Peyer's patch (tissue), 4 donors: Measurements from ENCODE around the gene GPR15. TPM values are rescaled to one million over a fixed set of nuclear protein-coding genes. Genes with fewer than 3 reads are reported as not detected.

Experiments
- DNase-seq, 3 donors: peaks; one replicate each; pipeline ENCODE4 v3.0.0-alpha.2; 2017 to 2019
- H3K27ac ChIP-seq, 4 donors: fragments of 200-600 bp; sonication (generic); one replicate each; pipeline ENCODE4 v1.5.1; 2016 to 2019
- H3K27me3 ChIP-seq, 2 donors: fragments of 200-600 bp; sonication (generic); one replicate each; pipeline ENCODE4 v1.5.1; 2019
- H3K36me3 ChIP-seq, 3 donors: fragments of 200-600 bp; sonication (generic); one replicate each; pipeline ENCODE4 v1.5.1; 2016 to 2019
- H3K4me1 ChIP-seq, 4 donors: fragments of 200-600 bp; sonication (generic); one replicate each; pipeline ENCODE4 v1.5.1; 2016 to 2019
- H3K4me3 ChIP-seq, 4 donors: fragments of 200-600 bp; sonication (generic); 1 replicate in 3 of 4; 2 replicates in 1 of 4; pipeline ENCODE4 v1.5.1; 2016 to 2019; ENCODE audit warnings: mild to moderate bottlenecking in 1 of 4
- H3K9me3 ChIP-seq, 4 donors: fragments of 200-600 bp; sonication (generic); one replicate each; pipeline ENCODE4 v1.5.1; 2016 to 2019; ENCODE audit warnings: mild to moderate bottlenecking in 1 of 4
- CTCF ChIP-seq, 6 experiments: fragments of 450-650 bp in 4 of 6; fragments of 200-600 bp in 2 of 6; sonication (generic) in 1 of 6; IDR thresholded peaks; one replicate each; pipeline ENCODE4 v1.5.1; 2017 to 2019; ENCODE audit warnings: antibody characterized with exemption in 6 of 6, mild to moderate bottlenecking in 3 of 6, moderate library complexity in 1 of 6
- POLR2A ChIP-seq, 2 donors: fragments of 450-650 bp; IDR thresholded peaks; one replicate each; pipeline ENCODE4 v1.5.1; 2017; ENCODE audit warnings: antibody characterized with exemption in 2 of 2, mild to moderate bottlenecking in 2 of 2, moderate library complexity in 2 of 2
- total RNA-seq, 4 donors: library from RNA; depleted of rRNA; stranded (reverse); fragments of >200 nt; gene quantifications; one replicate each; pipeline ENCODE4 v1.1.0, GENCODE V29; 2016

Gene GPR15
- total RNA-seq, 4 donors from 2014 or later, result 1.2 to 26.4 (median 5.1) TPM; not detected in 1

GRCh38 chr3:98521897-98522543 is 9.8 kb upstream of the GPR15 start:
- TF ChIP-seq CTCF (IDR thresholded peaks at IDR 0.05), result no peak
- Histone ChIP-seq H3K27ac (peak overlapping the region; percentile 93 to 97 (median 96)), H3K4me3 (peak overlapping the region; percentile 73 to 92 (median 79)), H3K9me3 (no peaks in the 10 kb centered on the region), H3K36me3 (peaks cover 0 to 34% (median 0%) of the 10 kb centered on the region in 3 donors), H3K27me3 (no peaks in the 10 kb centered on the region), H3K4me1 (peaks cover 0 to 12% (median 5%) of the 10 kb centered on the region in 4 donors)
- DNase-seq, result peak in 2 of 3 donors; percentile 52 to 79

- Histone ChIP-seq H3K27me3 (no peaks in the 10 kb centered on the region), H3K27ac (peak within 1 kb of the TSS; percentile 93 to 97 (median 96)), H3K4me3 (peak within 1 kb of the TSS; percentile 73 to 92 (median 79)), H3K4me1 (peaks cover 0 to 12% (median 5%) of the 10 kb centered on the region in 4 donors), H3K9me3 (no peaks in the 10 kb centered on the region), H3K36me3 (peaks cover 0 to 28% (median 0%) of the 10 kb centered on the region in 3 donors)
- DNase-seq, result peak; percentile 96 to 99 (median 97)
- no peak for TF ChIP-seq CTCF (IDR thresholded peaks at IDR 0.05)
- TF ChIP-seq POLR2A (IDR thresholded peaks at IDR 0.05), result peak; percentile 89 to 94
Observed at GRCh38 chr3:98522544-98523281, 9.1 kb upstream of the GPR15 start, which contains the start of gene CLDND1. Gene CLDND1, minus strand, starts transcription at chr3:98522902. Its CDS starts 1,478 bp downstream, at chr3:98521424.

GRCh38 chr3:98525494-98525893 is 6.3 kb upstream of the GPR15 start:
- peak overlapping the region in 1 of 4 donors; percentile 49 for H3K27ac ChIP-seq
- DNase-seq, result no peak
- TF ChIP-seq POLR2A (IDR thresholded peaks at IDR 0.05) (no peak), CTCF (IDR thresholded peaks at IDR 0.05) (no peak)
- H3K4me3 ChIP-seq, result no peak overlapping the region
- H3K4me1 ChIP-seq, result peaks cover 0 to 12% (median 5%) of the 10 kb centered on the region in 4 donors
- H3K9me3 ChIP-seq, result no peaks in the 10 kb centered on the region
- peaks cover 0 to 7% (median 0%) of the 10 kb centered on the region in 3 donors for H3K36me3 ChIP-seq
- no peaks in the 10 kb centered on the region for H3K27me3 ChIP-seq

- no peaks in the 10 kb centered on the region for H3K9me3 ChIP-seq
- H3K4me1 ChIP-seq, result no peaks in the 10 kb centered on the region
- TF ChIP-seq POLR2A (IDR thresholded peaks at IDR 0.05) (no peak), CTCF (IDR thresholded peaks at IDR 0.05) (no peak)
- no peak overlapping the region for H3K4me3 ChIP-seq
- no peak for DNase-seq
- H3K36me3 ChIP-seq, result no peaks in the 10 kb centered on the region
- peak overlapping the region in 1 of 4 donors; percentile 21 for H3K27ac ChIP-seq
- H3K27me3 ChIP-seq, result no peaks in the 10 kb centered on the region
Observed at GRCh38 chr3:98528474-98529346, 3.1 kb upstream of the GPR15 start.

- TF ChIP-seq POLR2A (IDR thresholded peaks at IDR 0.05), result no peak
- TF ChIP-seq CTCF (IDR thresholded peaks at IDR 0.05), result no peak
- H3K9me3 ChIP-seq, result no peaks in the 10 kb centered on the region
- DNase-seq, result no peak
- no peaks in the 10 kb centered on the region for H3K4me1 ChIP-seq
- peak overlapping the region in 2 of 4 donors; percentile 26 to 27 for H3K27ac ChIP-seq
- H3K36me3 ChIP-seq, result no peaks in the 10 kb centered on the region
- no peak overlapping the region for H3K4me3 ChIP-seq
- H3K27me3 ChIP-seq, result no peaks in the 10 kb centered on the region
Observed at GRCh38 chr3:98529856-98530459, 1.8 kb upstream of the GPR15 start.
